ENCODE results near the gene REEP2.

DNA sequence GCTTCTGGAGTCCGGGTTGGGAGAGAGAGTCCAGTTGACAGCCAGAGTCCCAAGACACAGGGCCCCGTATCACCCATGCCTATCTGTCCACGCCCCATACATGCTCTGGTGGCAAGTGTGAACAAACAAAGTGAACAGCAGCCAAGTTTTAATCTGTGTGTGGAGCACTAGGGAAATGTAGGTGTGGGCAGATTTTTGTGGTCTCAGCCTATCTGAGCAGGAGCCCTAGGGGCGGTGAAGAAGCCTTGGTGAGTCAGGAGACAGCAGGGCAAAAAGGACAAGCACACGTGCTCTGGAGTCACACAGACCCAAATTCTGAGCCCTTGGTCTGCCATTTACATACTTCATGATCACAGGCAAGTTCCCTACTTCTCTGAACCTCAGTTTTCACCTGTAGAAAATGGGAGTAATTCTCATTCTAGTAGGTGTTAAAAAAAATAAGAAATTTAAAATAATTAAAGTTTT lies 49.7 kb downstream of the REEP2 start:
- TF ChIP-seq, protein P1, sequence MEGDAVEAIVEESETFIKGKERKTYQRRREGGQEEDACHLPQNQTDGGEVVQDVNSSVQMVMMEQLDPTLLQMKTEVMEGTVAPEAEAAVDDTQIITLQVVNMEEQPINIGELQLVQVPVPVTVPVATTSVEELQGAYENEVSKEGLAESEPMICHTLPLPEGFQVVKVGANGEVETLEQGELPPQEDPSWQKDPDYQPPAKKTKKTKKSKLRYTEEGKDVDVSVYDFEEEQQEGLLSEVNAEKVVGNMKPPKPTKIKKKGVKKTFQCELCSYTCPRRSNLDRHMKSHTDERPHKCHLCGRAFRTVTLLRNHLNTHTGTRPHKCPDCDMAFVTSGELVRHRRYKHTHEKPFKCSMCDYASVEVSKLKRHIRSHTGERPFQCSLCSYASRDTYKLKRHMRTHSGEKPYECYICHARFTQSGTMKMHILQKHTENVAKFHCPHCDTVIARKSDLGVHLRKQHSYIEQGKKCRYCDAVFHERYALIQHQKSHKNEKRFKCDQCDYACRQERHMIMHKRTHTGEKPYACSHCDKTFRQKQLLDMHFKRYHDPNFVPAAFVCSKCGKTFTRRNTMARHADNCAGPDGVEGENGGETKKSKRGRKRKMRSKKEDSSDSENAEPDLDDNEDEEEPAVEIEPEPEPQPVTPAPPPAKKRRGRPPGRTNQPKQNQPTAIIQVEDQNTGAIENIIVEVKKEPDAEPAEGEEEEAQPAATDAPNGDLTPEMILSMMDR (IDR thresholded peaks at IDR 0.05; ENCODE audit: low read length), result no peak
- no peak for TF ChIP-seq EZH2 (IDR thresholded peaks at IDR 0.05; ENCODE audit: borderline replicate concordance, low read length)
